Stimulated activated CD8-positive, alpha-beta memory T cell treated with anti-CD3 and anti-CD28 coated beads, Interleukin-4, amount 100 ng/mL, for 4 hours (primary cell): ENCODE results near the gene POLDIP3.

Source experiments
- DNase-seq, 2 donors: peaks; one replicate each; pipeline ENCODE4 v3.0.0-alpha.2; 2020; ENCODE audit warnings: low read depth in 2 of 2, low spot score in 1 of 2

Gene POLDIP3

DNA sequence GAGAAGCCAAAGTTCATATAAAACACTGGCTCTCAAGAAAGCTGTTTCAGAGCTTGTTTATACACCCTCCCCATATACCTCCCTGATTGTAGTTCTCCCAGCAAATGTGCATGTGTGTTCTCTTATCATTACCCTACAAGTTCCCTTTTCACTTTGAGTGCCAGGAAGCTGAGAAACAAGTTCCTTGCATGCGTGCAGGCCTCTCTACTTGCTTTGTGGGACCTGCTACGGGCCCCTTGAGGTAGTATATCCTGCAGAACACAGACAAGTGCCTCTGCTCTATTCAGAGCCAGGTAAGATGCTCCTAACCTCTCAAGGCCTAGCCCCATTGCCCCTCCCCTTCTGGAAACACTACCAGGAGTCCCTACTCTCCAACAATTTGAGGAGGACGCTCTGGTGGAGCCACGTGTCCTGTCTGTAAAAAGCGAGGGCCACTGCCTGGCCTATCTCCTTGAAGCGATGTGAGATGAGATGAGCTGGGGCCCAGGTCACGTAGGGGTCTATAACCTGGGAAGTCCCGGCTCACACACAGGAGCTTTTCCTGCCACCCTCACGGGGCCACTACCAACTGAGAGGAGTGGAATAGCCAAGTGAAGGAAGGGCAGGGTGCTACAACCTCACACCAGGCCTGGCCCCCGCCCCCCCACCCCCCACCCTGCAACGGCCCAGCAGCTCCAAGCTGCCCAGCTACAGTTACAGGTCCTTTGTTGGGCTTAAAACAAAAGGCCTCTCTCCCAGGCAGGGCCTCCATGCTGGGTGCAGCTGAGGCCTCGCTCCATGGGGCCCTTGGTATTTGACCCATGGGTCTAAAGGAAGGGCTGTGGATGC is 28.3 kb upstream of the POLDIP3 start:
- no peak for DNase-seq

GRCh38 chr22:42641801-42642413 is 27.2 kb upstream of the POLDIP3 start:
- DNase-seq: no peak

- DNase-seq: no peak
Observed at GRCh38 chr22:42639541-42640241, 25.0 kb upstream of the POLDIP3 start.

- no peak for DNase-seq
Observed at GRCh38 chr22:42637555-42637954, 22.9 kb upstream of the POLDIP3 start.

DNA sequence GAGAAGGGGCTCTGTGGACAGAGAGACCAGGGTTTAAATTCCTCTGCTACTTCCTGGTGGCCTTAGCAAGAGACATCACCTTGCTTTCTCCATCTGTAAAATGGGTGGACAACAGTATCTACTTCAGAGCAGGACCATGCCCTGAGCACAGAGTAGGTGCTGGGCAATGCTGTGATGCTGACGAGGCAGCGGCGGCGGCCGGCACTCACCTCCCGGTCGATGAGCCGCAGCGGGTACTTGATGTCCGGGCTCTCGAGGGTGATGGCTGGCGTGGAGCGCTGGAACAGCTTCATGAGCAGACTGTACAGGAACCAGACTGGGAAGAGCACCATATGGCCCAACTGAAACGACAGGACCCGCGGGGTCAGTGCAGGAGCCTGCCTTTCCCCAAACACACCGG is 21.8 kb upstream of the POLDIP3 start:
- DNase-seq: no peak

GRCh38 chr22:42635531-42635930 is 20.8 kb upstream of the POLDIP3 start:
- DNase-seq: no peak

- no peak for DNase-seq
Observed at GRCh38 chr22:42633013-42633412, 18.3 kb upstream of the POLDIP3 start.

GRCh38 chr22:42632096-42632495 is 17.4 kb upstream of the POLDIP3 start:
- DNase-seq: no peak

- no peak for DNase-seq
Observed at GRCh38 chr22:42630901-42631602, 16.4 kb upstream of the POLDIP3 start.

GRCh38 chr22:42630211-42630610 is 15.5 kb upstream of the POLDIP3 start:
- DNase-seq: no peak

DNA sequence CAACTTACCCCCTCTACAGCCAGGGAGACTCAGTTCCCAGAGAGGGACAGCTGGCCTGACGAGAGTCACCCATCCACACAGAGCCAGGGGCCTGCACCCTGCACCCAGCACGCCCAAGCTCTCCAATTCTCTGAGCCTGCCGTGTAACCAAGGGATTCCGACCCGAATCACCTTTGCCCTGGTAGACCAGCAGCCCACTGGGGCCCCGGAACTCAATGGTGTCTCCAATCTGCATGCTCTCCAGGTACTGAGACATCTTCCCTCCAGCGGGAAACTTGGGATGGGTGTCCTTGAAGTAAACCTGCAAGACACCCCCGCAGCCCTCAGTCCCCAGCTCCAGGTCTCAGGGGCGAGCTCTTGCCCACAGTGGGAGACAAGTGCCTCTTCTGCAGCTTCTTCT is 13.3 kb upstream of the POLDIP3 start:
- DNase-seq: no peak

DNA sequence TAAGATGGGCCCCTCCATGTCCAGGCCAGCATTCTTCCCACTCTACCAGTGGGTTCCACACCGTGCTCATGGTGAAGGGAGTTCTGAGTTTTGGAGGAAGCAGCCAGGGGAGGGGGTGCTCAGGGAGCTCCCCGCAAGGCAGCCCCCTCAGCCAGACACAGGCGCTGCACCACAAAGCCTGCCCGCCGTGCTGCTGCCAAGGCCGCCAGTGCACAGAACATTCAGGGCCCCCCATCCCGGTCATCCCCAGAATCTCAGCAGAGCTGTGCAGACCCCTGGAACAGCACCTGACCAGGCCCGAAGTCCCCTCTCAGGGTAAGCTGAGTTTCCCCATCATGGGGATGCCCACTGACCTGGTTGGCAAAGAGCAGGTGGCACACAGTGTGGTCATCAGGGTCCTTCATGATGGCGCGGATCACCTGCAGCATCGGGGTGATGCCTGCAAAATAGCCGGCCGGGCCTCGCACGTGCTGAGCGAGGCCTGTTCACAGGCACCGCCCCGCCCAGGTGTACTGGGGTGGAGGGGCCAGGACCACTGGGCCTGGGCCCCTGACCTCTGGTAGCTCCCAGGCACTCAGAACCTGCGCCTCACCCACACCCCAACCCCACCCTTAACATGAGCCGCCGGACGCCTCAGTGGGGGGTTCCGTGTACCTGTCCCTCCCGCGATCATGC is 12.4 kb upstream of the POLDIP3 start:
- no peak for DNase-seq

DNA sequence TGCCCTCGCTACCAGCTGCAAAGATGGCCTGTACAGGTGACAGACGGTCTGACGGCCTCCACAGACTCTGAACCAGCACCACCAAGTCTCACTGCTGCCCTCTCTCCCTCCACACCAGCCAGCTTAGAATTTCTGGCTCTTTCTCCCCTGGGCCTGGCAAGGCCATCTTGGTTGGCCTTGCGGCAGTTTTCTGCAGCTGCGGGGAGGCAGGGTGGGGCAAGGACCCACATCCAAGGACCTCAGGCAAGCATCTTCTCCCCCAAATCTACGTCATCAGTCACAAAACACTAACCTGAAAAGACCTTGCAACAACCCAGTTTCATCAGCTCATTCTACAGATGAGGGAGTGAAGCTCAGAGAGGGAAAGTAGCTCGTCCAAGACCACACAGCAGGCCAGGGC is 11.7 kb upstream of the POLDIP3 start:
- DNase-seq: no peak

- DNase-seq: no peak
Observed at GRCh38 chr22:42625416-42625815, 10.7 kb upstream of the POLDIP3 start.

DNA sequence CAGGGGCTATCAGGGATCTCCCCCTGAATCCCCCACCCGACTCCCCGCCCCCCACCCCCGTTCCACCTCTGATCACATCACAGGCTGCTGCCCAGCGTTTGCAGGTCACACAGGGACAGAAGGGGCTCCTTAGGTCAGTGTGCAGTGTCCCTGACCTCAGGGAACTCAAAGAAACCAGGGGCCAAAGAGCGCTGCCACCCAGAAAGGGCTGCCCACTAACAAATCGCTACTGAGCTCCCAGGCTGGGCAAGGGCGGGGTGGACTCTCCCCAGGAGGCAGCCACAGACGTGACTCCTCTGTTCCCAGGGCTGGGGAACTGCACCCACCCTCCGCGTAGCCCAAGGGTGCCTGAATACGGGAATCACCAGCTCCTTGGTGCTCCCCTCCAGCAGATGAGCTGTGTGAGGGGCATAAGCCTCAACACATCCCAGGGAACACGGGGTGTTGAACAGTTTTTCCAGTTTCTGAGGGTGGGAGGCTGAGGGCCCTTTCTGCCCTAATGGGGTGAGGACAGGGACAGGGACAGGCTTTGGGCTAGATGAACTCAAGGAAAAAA is 9.9 kb upstream of the POLDIP3 start:
- DNase-seq: no peak

DNA sequence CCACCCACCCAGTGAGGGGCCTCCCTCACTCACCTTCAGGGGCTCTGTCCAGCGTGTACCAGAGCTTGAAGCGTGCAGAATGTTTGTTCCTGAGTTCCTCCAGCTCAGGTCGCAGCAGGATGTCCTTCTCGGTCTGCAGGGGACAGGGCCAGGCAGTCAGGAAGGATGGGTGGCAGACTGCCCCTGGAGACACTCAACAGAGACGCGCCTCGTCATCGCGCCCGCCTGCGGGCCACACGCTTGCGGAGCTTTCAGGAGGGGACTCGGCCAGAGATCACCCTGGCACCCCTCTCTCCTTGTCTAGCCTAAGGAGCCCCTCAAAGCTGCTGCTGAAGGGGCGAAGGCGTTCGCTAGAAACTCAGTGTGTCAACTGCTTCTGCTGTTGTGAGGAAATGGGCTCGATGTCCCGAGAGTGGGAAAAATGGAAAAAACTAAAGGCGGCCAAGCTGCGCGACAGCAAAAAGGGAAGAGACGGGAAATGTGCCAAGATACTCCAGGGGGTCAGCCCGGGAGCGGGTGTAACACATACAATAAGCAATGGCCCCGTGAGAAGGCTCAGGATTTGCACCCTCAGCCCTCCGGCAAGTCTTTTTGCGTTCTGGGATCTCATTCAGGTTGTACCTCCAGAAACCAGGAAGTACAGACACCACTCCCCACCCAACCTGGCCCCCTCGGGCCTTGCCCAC is 9.2 kb upstream of the POLDIP3 start:
- DNase-seq: no peak

DNA sequence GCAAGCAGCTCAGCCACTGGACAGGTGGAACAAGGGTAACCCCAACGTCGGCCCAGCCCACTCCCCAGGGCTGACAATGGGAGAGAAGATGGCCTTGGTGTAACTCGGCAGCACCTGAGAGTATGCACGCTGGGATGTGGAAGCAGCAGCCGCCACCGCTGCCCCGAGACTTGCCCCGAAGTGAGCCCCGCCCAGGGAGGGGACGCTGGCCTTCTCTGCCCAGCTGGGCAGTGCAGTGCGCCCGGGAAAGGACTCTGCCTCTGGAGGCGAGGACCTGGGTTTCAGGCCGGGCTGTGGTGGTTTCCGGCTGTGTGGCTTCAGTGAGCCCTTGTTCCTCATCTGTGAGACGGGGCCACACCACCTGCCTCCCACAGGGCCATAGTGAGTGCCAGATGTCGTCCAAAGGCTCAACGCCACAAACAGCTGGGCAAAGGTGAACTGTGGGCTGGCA is 8.6 kb upstream of the POLDIP3 start:
- DNase-seq: no peak

GRCh38 chr22:42622061-42622710 is 7.5 kb upstream of the POLDIP3 start:
- no peak for DNase-seq

GRCh38 chr22:42621505-42622002 is 6.9 kb upstream of the POLDIP3 start:
- no peak for DNase-seq
